ENCODE data around the gene F8A3.

DNA sequence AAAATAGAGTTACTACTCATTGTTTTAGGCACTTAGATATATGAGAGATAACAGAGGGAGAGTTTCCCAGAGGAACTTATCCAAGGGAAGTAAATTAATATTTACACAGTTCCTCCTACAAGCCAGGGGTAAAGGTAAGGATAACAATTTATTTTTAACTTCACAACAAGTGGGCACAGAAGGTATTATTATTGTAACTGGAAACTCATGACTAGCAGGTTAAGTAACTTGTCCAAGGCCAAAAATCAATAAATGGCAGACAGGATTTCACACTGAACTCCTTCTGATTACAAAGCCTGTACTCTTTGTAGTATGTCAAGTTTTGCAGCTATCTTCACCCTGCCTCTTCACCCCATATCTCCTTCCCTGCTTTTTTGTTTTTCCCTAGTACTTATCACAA, 46.9 kb upstream of the F8A3 start:
- TF ChIP-seq, protein P1, sequence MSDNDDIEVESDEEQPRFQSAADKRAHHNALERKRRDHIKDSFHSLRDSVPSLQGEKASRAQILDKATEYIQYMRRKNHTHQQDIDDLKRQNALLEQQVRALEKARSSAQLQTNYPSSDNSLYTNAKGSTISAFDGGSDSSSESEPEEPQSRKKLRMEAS (IDR thresholded peaks at IDR 0.05; ENCODE audit: low read depth, low read length) = no peak
- TF ChIP-seq, protein P2, sequence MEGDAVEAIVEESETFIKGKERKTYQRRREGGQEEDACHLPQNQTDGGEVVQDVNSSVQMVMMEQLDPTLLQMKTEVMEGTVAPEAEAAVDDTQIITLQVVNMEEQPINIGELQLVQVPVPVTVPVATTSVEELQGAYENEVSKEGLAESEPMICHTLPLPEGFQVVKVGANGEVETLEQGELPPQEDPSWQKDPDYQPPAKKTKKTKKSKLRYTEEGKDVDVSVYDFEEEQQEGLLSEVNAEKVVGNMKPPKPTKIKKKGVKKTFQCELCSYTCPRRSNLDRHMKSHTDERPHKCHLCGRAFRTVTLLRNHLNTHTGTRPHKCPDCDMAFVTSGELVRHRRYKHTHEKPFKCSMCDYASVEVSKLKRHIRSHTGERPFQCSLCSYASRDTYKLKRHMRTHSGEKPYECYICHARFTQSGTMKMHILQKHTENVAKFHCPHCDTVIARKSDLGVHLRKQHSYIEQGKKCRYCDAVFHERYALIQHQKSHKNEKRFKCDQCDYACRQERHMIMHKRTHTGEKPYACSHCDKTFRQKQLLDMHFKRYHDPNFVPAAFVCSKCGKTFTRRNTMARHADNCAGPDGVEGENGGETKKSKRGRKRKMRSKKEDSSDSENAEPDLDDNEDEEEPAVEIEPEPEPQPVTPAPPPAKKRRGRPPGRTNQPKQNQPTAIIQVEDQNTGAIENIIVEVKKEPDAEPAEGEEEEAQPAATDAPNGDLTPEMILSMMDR (IDR thresholded peaks at IDR 0.05; ENCODE audit: low read depth, low read length) = no peak
- TF ChIP-seq POLR2A (IDR thresholded peaks at IDR 0.05; ENCODE audit: extremely low read depth, insufficient read length) (no peak), MYC (IDR thresholded peaks at IDR 0.05; ENCODE audit: low read depth, low read length) (no peak)

Data from NB4 (cell line).